Measurements from ENCODE around the gene TRMT61A.

GRCh38 chr14:103501041-103501870 is 27.7 kb upstream of the TRMT61A start:
- TF ChIP-seq POLR2AphosphoS5 (IDR thresholded peaks at IDR 0.05; ENCODE audit: low read length) = no peak
- TF ChIP-seq ZNF274 (IDR thresholded peaks at IDR 0.05; ENCODE audit: insufficient read depth, insufficient read length) = no peak
- TF ChIP-seq TAF1 (IDR thresholded peaks at IDR 0.05; ENCODE audit: borderline replicate concordance, low read depth, low read length) = no peak
- no peak for TF ChIP-seq CEBPB (IDR thresholded peaks at IDR 0.05; ENCODE audit: borderline replicate concordance in 1 of 2, low read depth in 2 of 2, low read length in 2 of 2)
- no peak for TF ChIP-seq BRCA1 (IDR thresholded peaks at IDR 0.05; ENCODE audit: low read depth, low read length)
- no peak for TF ChIP-seq NR2C1 (IDR thresholded peaks at IDR 0.05)
- TF ChIP-seq POLR2AphosphoS2 (IDR thresholded peaks at IDR 0.05; ENCODE audit: low read depth, low read length) = no peak
- TF ChIP-seq SPI1 (IDR thresholded peaks at IDR 0.05; ENCODE audit: borderline replicate concordance, insufficient read depth, low read depth, low read length) = no peak
- no peak for TF ChIP-seq ZSCAN29 (IDR thresholded peaks at IDR 0.05)
- TF ChIP-seq, protein P1, sequence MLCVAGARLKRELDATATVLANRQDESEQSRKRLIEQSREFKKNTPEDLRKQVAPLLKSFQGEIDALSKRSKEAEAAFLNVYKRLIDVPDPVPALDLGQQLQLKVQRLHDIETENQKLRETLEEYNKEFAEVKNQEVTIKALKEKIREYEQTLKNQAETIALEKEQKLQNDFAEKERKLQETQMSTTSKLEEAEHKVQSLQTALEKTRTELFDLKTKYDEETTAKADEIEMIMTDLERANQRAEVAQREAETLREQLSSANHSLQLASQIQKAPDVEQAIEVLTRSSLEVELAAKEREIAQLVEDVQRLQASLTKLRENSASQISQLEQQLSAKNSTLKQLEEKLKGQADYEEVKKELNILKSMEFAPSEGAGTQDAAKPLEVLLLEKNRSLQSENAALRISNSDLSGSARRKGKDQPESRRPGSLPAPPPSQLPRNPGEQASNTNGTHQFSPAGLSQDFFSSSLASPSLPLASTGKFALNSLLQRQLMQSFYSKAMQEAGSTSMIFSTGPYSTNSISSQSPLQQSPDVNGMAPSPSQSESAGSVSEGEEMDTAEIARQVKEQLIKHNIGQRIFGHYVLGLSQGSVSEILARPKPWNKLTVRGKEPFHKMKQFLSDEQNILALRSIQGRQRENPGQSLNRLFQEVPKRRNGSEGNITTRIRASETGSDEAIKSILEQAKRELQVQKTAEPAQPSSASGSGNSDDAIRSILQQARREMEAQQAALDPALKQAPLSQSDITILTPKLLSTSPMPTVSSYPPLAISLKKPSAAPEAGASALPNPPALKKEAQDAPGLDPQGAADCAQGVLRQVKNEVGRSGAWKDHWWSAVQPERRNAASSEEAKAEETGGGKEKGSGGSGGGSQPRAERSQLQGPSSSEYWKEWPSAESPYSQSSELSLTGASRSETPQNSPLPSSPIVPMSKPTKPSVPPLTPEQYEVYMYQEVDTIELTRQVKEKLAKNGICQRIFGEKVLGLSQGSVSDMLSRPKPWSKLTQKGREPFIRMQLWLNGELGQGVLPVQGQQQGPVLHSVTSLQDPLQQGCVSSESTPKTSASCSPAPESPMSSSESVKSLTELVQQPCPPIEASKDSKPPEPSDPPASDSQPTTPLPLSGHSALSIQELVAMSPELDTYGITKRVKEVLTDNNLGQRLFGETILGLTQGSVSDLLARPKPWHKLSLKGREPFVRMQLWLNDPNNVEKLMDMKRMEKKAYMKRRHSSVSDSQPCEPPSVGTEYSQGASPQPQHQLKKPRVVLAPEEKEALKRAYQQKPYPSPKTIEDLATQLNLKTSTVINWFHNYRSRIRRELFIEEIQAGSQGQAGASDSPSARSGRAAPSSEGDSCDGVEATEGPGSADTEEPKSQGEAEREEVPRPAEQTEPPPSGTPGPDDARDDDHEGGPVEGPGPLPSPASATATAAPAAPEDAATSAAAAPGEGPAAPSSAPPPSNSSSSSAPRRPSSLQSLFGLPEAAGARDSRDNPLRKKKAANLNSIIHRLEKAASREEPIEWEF (IDR thresholded peaks at IDR 0.05; ENCODE audit: insufficient replicate concordance, low read depth, low read length) = no peak
- no peak for TF ChIP-seq RCOR1 (conservative IDR thresholded peaks at IDR 0.05; ENCODE audit: low read depth, low read length)
